GM12891 (cell line): ENCODE results near the gene KDM5B.
A peak's percentile ranks its signal among the peaks of the same experiment; 100 is the strongest.
"Not testable (repeated sequence)": the region's sequence is repeated elsewhere in the genome, so short reads cannot be mapped to it uniquely, and the experiment has no call there.

Experiments
- DNase-seq: peaks from one replicate; pipeline ENCODE4 v3.0.0; 2011; ENCODE audit warnings: low spot score; ENCODE audit not compliant: insufficient read length
- FAIRE-seq: peaks from 2 replicates; lab custom pipeline; 2011; peaks lifted over from hg19 to GRCh38; lab: Jason Lieb, UNC
- PAX5 ChIP-seq: IDR thresholded peaks from 2 replicates; pipeline ENCODE4 v1.6.1; 2011; ENCODE audit warnings: low read length, moderate library complexity, mild to moderate bottlenecking; ENCODE audit not compliant: insufficient read depth, severe bottlenecking
- POLR2A ChIP-seq: IDR thresholded peaks from 2 replicates; pipeline ENCODE4 v1.6.1; 2011; ENCODE audit warnings: low read depth, low read length, control low read depth
- POLR2AphosphoS5 ChIP-seq: IDR thresholded peaks from 2 replicates; pipeline ENCODE4 v1.6.1; 2011; ENCODE audit warnings: low read depth, low read length, control low read depth
- POU2F2 ChIP-seq: IDR thresholded peaks from 2 replicates; pipeline ENCODE4 v1.6.1; 2011; ENCODE audit warnings: low read depth, mild to moderate bottlenecking, control low read depth, low read length, moderate library complexity
- SPI1 ChIP-seq: IDR thresholded peaks from 2 replicates; pipeline ENCODE4 v1.6.1; 2011; ENCODE audit warnings: low read depth, low read length, control low read depth
- TAF1 ChIP-seq: IDR thresholded peaks from 2 replicates; pipeline ENCODE4 v1.6.1; 2011; ENCODE audit warnings: low read depth, low read length, control low read depth

The KDM5B gene

DNA sequence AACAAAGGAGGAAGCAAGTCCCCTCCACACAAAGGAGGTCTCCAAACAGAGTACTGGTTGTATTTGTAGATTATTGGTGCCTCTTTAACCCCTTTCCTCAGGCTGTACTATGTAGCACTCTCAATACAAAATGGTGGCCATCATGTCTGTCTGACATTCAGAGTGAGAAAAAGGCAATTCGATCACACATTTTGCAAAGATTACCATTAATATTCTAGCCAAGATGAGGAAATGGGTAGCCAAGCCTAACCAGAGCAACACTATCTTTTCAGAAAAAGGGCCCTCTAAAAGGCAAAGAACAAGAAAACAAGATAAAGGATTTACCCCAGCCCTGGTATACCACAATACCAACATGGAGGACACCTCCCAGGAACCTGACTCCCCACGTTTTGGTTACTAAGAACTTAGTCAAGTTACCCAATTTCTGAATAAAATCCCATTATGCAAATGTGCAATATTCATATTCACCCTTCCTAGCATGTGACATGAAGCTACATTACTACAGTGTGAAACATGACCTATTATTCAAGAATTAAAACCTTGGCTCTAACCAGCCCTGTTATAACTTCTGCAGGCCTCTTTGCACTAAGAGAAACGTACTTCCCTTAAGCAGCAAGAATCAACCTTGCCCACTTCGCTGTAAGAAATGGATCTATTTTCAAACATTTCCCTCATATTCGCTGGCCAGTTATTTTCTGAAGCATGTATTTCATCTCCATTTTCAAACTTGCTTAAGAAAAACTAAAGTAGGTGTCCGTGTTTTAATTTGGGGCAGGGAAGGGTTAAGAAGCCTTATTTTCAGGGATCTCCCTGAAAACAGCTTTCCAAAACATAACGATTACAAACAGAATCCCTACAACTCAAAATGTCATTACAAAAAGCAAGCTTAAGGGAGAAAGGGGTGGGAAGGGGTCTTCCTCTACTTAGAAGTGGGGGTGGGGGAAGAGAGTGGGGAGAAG lies 2.1 kb downstream of the KDM5B start:
- FAIRE-seq (peak; percentile 73), DNase-seq (no peak)
- TF ChIP-seq POLR2AphosphoS5, result no peak
- no peak for TF ChIP-seq POU2F2
- no peak for TF ChIP-seq PAX5
- TF ChIP-seq POLR2A, result peak; percentile 61; the same call in 1 of the 2 replicates
- no peak for TF ChIP-seq TAF1
- no peak for TF ChIP-seq SPI1

GRCh38 chr1:202804126-202804525 lies 4.1 kb downstream of the KDM5B start:
- FAIRE-seq (no peak), DNase-seq (no peak)
- TF ChIP-seq TAF1, result no peak
- TF ChIP-seq SPI1, result no peak
- no peak for TF ChIP-seq POLR2A
- TF ChIP-seq POU2F2, result no peak
- TF ChIP-seq POLR2AphosphoS5, result no peak
- no peak for TF ChIP-seq PAX5

GRCh38 chr1:202802998-202803932 lies 5.0 kb downstream of the KDM5B start:
- no peak for TF ChIP-seq TAF1
- DNase-seq (no peak), FAIRE-seq (no peak)

- TF ChIP-seq TAF1 (no peak), PAX5 (no peak), POLR2AphosphoS5 (no peak), POLR2A (no peak), SPI1 (no peak), POU2F2 (no peak)
- no peak for FAIRE-seq
- DNase-seq, result no peak
These were observed 6.2 kb downstream of the KDM5B start for GRCh38 chr1:202802034-202802433.

DNA sequence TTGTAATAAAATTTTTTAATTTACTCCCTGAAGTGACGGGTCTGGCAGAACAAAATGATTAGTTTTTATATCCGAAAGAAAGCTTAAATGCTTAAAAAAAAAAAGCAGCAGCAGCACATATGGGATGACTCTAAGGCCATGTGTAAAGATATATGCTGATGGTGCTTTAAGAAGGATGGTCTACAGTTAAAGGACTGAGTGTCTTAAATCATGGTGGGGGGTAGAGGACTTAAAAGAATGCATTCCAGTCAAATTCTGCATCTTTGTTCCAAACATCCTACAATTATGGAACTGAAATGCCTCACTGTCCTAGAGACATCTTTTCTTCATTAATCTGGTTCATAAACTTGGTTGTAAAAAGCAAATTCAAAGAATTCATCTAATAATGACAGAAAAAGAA lies 7.0 kb downstream of the KDM5B start:
- DNase-seq, result no peak
- FAIRE-seq, result no peak
- TF ChIP-seq SPI1, result no peak

GRCh38 chr1:202800742-202801141 lies 7.5 kb downstream of the KDM5B start:
- TF ChIP-seq POU2F2 (no peak), TAF1 (no peak), SPI1 (no peak)
- FAIRE-seq (peak; percentile 38), DNase-seq (no peak)

GRCh38 chr1:202798792-202799331 lies 9.4 kb downstream of the KDM5B start:
- FAIRE-seq, result no peak

DNA sequence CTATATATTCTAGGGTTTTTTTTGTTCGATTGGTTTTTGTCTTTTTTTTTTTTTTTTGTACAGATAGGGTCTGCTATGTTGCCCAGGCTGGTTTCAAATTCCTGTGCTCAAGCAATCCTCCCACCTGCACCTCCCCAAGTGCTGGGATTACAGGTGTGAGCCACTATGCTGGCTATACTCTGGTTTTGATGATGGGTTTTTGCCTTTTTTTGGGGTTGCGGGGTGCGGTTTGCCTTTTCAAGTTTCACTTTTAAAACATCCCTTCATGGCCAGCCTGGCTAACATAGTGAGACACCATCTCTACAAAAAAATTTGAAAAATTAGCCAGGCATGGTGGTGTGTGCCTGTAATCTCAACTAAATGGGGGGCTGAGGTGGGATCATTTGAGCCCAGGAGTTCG lies 10.0 kb downstream of the KDM5B start:
- no peak for TF ChIP-seq POLR2AphosphoS5
- TF ChIP-seq PAX5, result no peak
- TF ChIP-seq SPI1, result no peak
- TF ChIP-seq TAF1, result no peak
- TF ChIP-seq POU2F2, result no peak
- TF ChIP-seq POLR2A, result no peak
- FAIRE-seq, result peak; percentile 66
- DNase-seq, result no peak

More at GRCh38 chr1:202798792-202799331, 9.4 kb downstream of the KDM5B start:
- no peak for TF ChIP-seq POU2F2
- no peak for TF ChIP-seq POLR2A
- TF ChIP-seq SPI1, result no peak
- TF ChIP-seq TAF1, result no peak
- TF ChIP-seq PAX5, result no peak
- no peak for TF ChIP-seq POLR2AphosphoS5
- no peak for DNase-seq

GRCh38 chr1:202796670-202797069 lies 11.6 kb downstream of the KDM5B start:
- no peak for DNase-seq
- no peak for FAIRE-seq
- no peak for TF ChIP-seq POLR2A
- TF ChIP-seq TAF1, result no peak
- TF ChIP-seq PAX5, result no peak
- TF ChIP-seq SPI1, result no peak

DNA sequence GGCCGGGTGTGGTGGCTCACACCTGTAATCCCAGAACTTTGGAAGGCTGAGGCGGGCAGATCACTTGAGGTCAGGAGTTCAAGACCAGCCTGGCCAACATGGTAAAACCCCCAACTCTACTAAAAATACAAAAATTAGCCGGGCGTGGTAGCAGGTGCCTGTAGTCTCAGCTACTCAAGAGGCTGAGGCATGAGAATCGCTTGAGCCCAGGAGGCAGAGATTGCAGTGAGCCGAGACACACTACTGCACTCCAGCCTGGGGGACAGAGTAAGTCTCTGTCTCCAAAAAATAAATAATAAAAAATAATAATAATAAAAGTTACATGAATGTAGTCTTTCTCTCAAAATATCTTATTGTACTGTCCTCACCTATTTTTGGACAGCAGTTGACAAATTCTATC lies 13.3 kb downstream of the KDM5B start:
- not testable (repeated sequence) for DNase-seq

More for the DNA sequence above, 13.3 kb downstream of the KDM5B start:
- FAIRE-seq, result not testable (repeated sequence)
